GM23338 (cell line): ENCODE measurements around the gene SVIL. TPM values are rescaled to one million over a fixed set of nuclear protein-coding genes. Genes with fewer than 3 reads are reported as not detected.
"Not testable (repeated sequence)": the region's sequence is repeated elsewhere in the genome, so short reads cannot be mapped to it uniquely, and the experiment has no call there.

Experiments
- ATAC-seq: fragments of 200-7000 bp; cut with Tn5 transposase; 3 replicates; pipeline ENCODE4 v1.9.1; 2020
- DNase-seq: peaks from one replicate; pipeline ENCODE4 v3.0.0-alpha.2; 2015; ENCODE audit warnings: low spot score
- H2AFZ ChIP-seq: fragments of 200-600 bp; sonication (generic); 2 replicates; pipeline ENCODE4 v1.8.0; 2016; ENCODE audit warnings: antibody characterized with exemption, mild to moderate bottlenecking, moderate library complexity
- H3F3A ChIP-seq: fragments of 200-600 bp; sonication (generic); replicated peaks from 2 replicates; pipeline ENCODE4 v1.8.0; 2017; ENCODE audit warnings: antibody characterized with exemption, mixed run types, low read depth
- H3K27ac ChIP-seq: fragments of 200-600 bp; sonication (generic); 2 replicates; pipeline ENCODE4 v1.6.1; 2016; ENCODE audit warnings: low read depth
- H3K27me3 ChIP-seq: fragments of 200-600 bp; sonication (generic); 2 replicates; pipeline ENCODE4 v1.8.0; 2016; ENCODE audit warnings: mild to moderate bottlenecking, mixed run types, moderate library complexity; ENCODE audit not compliant: insufficient read depth
- H3K36me3 ChIP-seq: fragments of 200-600 bp; sonication (generic); 2 replicates; pipeline ENCODE4 v1.8.0; 2016; ENCODE audit warnings: mild to moderate bottlenecking; ENCODE audit not compliant: insufficient read depth
- H3K4me1 ChIP-seq: fragments of 200-600 bp; sonication (generic); 2 replicates; pipeline ENCODE4 v1.8.0; 2016; ENCODE audit warnings: mild to moderate bottlenecking, moderate library complexity; ENCODE audit not compliant: insufficient read depth
- H3K4me2 ChIP-seq: fragments of 200-600 bp; sonication (generic); 2 replicates; pipeline ENCODE4 v1.7.1; 2017; ENCODE audit warnings: mixed run types
- H3K4me3 ChIP-seq: fragments of 200-600 bp; sonication (generic); 2 replicates; pipeline ENCODE4 v1.6.1; 2016; ENCODE audit warnings: mixed run types
- H3K79me2 ChIP-seq: fragments of 200-600 bp; sonication (generic); replicated peaks from 2 replicates; pipeline ENCODE4 v1.8.0; 2017; ENCODE audit warnings: mild to moderate bottlenecking; ENCODE audit not compliant: insufficient read depth
- H3K9me2 ChIP-seq: fragments of 200-600 bp; sonication (generic); 2 replicates; pipeline ENCODE4 v1.8.0; 2017; ENCODE audit not compliant: insufficient read depth
- H4K20me1 ChIP-seq: fragments of 200-600 bp; sonication (generic); replicated peaks from 2 replicates; pipeline ENCODE4 v1.8.0; 2017; ENCODE audit warnings: mild to moderate bottlenecking; ENCODE audit not compliant: insufficient read depth
- H3K27ac Mint-ChIP-seq: 2 replicates; pipeline ENCODE4 v1.8.0; 2020; ENCODE audit warnings: inconsistent platforms, mild to moderate bottlenecking, moderate library complexity, mixed read lengths
- H3K27me3 Mint-ChIP-seq: 3 replicates; pipeline ENCODE4 v1.8.0; 2022; ENCODE audit warnings: low read depth, mild to moderate bottlenecking, moderate library complexity, mixed read lengths, inconsistent platforms; ENCODE audit not compliant: insufficient read depth, poor library complexity
- H3K36me3 Mint-ChIP-seq: 3 replicates; pipeline ENCODE4 v1.8.0; 2021; ENCODE audit warnings: low read depth, mild to moderate bottlenecking, inconsistent platforms, moderate library complexity, mixed read lengths
- H3K4me1 Mint-ChIP-seq: 3 replicates; pipeline ENCODE4 v1.8.0; 2020; ENCODE audit warnings: mild to moderate bottlenecking, inconsistent platforms, mixed read lengths
- H3K4me3 Mint-ChIP-seq: 3 replicates; pipeline ENCODE4 v1.8.0; 2021; ENCODE audit warnings: moderate library complexity, mild to moderate bottlenecking, inconsistent platforms, mixed read lengths
- H3K9me3 Mint-ChIP-seq: 3 replicates; pipeline ENCODE4 v1.8.0; 2020; ENCODE audit warnings: moderate library complexity, mild to moderate bottlenecking, inconsistent platforms, mixed read lengths
- CREB1 ChIP-seq: fragments of 250-450 bp; sonication (Bioruptor Pico); IDR thresholded peaks from 2 replicates; pipeline ENCODE4 v1.5.0; 2020; ENCODE audit warnings: low read depth, mild to moderate bottlenecking, moderate library complexity
- EZH2 ChIP-seq: fragments of 200-600 bp; sonication (generic); IDR thresholded peaks from one replicate; pipeline ENCODE4 v1.8.0; 2017; ENCODE audit warnings: antibody characterized with exemption, mild to moderate bottlenecking, low read depth; ENCODE audit not compliant: unreplicated experiment
- EZH2phosphoT487 ChIP-seq: fragments of 200-600 bp; sonication (generic); IDR thresholded peaks from one replicate; pipeline ENCODE4 v1.8.1; 2018; ENCODE audit warnings: antibody characterized with exemption; ENCODE audit not compliant: unreplicated experiment
- JUNB ChIP-seq: IDR thresholded peaks from one replicate; pipeline ENCODE4 v1.6.1; 2016; ENCODE audit warnings: antibody characterized with exemption; ENCODE audit not compliant: unreplicated experiment
- STAT1 ChIP-seq: IDR thresholded peaks from one replicate; pipeline ENCODE4 v1.6.1; 2016; ENCODE audit warnings: antibody characterized with exemption; ENCODE audit not compliant: unreplicated experiment
- ZNF114 ChIP-seq: fragments of 250-450 bp; sonication (Bioruptor Pico); IDR thresholded peaks from 2 replicates; pipeline ENCODE4 v1.5.0; 2020; ENCODE audit warnings: mild to moderate bottlenecking, moderate library complexity
- polyA plus RNA-seq: library from polyadenylated mRNA; unstranded; fragments of >200 nt; fragmentation: Nextera tagmentation; extraction: Ambion mirVana; gene quantifications from 2 replicates; pipeline ENCODE4 v1.2.1, GENCODE V29; 2016
- total RNA-seq: library from RNA; depleted of rRNA; stranded (reverse); fragments of >200 nt; shearing (Covaris generic); gene quantifications from 2 replicates; pipeline ENCODE4 v1.2.3, GENCODE V29; 2014
- TF ChIP-seq, protein P1 (sequence below): IDR thresholded peaks from 2 replicates; pipeline ENCODE4 v1.6.1; 2016; ENCODE audit warnings: antibody characterized with exemption
- TF ChIP-seq, protein P2 (sequence below): IDR thresholded peaks from one replicate; pipeline ENCODE4 v1.6.1; 2018; ENCODE audit warnings: antibody characterized with exemption; ENCODE audit not compliant: unreplicated experiment
- TF ChIP-seq, protein P3 (sequence below), 2 experiments: fragments of 200-600 bp in 1 of 2; sonication (generic) in 1 of 2; conservative IDR thresholded peaks; 2 replicates each; pipeline versions ENCODE4 v1.5.1 to v1.6.1; 2016 to 2017; ENCODE audit warnings: antibody characterized with exemption in 2 of 2, low read depth in 2 of 2, mild to moderate bottlenecking in 2 of 2, moderate library complexity in 1 of 2

The SVIL gene
- total and polyA plus RNA-seq, 2 experiments from 2014 or later, result 8.8 to 34.9 TPM

GRCh38 chr10:29439005-29439404 lies 195.8 kb downstream of the SVIL start:
- H3F3A ChIP-seq, H3K27ac ChIP-seq, DNase-seq, H3K36me3 ChIP-seq, H3K9me2 ChIP-seq, H3K4me1 ChIP-seq, H3K27me3 Mint-ChIP-seq, H3K4me3 Mint-ChIP-seq, H3K4me3 ChIP-seq, H4K20me1 ChIP-seq, ATAC-seq, H3K27ac Mint-ChIP-seq, H2AFZ ChIP-seq, H3K79me2 ChIP-seq, H3K27me3 ChIP-seq, H3K4me2 ChIP-seq: not testable (repeated sequence)
- H3K4me1 Mint-ChIP-seq, result peaks cover 18% of the 10 kb centered on the region; the same call in 2 of the 3 replicates
- peaks cover 41% of the 10 kb centered on the region for H3K9me3 Mint-ChIP-seq
- peaks cover 28% of the 10 kb centered on the region for H3K36me3 Mint-ChIP-seq

- no peak overlapping the region for H3K4me2 ChIP-seq
- H3K4me1 Mint-ChIP-seq, result peaks cover 16% of the 10 kb centered on the region; the same call in 2 of the 3 replicates
- H3K27me3 ChIP-seq, result no peaks in the 10 kb centered on the region
- no peak overlapping the region for H3K4me3 Mint-ChIP-seq
- H3K9me3 Mint-ChIP-seq, result peaks cover 41% of the 10 kb centered on the region
- no peaks in the 10 kb centered on the region for H3F3A ChIP-seq
- DNase-seq (no peak), ATAC-seq (no peak)
- TF ChIP-seq JUNB (no peak), EZH2 (no peak), STAT1 (no peak)
- TF ChIP-seq, protein P1, sequence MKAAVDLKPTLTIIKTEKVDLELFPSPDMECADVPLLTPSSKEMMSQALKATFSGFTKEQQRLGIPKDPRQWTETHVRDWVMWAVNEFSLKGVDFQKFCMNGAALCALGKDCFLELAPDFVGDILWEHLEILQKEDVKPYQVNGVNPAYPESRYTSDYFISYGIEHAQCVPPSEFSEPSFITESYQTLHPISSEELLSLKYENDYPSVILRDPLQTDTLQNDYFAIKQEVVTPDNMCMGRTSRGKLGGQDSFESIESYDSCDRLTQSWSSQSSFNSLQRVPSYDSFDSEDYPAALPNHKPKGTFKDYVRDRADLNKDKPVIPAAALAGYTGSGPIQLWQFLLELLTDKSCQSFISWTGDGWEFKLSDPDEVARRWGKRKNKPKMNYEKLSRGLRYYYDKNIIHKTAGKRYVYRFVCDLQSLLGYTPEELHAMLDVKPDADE, result no peak
- TF ChIP-seq, protein P2, sequence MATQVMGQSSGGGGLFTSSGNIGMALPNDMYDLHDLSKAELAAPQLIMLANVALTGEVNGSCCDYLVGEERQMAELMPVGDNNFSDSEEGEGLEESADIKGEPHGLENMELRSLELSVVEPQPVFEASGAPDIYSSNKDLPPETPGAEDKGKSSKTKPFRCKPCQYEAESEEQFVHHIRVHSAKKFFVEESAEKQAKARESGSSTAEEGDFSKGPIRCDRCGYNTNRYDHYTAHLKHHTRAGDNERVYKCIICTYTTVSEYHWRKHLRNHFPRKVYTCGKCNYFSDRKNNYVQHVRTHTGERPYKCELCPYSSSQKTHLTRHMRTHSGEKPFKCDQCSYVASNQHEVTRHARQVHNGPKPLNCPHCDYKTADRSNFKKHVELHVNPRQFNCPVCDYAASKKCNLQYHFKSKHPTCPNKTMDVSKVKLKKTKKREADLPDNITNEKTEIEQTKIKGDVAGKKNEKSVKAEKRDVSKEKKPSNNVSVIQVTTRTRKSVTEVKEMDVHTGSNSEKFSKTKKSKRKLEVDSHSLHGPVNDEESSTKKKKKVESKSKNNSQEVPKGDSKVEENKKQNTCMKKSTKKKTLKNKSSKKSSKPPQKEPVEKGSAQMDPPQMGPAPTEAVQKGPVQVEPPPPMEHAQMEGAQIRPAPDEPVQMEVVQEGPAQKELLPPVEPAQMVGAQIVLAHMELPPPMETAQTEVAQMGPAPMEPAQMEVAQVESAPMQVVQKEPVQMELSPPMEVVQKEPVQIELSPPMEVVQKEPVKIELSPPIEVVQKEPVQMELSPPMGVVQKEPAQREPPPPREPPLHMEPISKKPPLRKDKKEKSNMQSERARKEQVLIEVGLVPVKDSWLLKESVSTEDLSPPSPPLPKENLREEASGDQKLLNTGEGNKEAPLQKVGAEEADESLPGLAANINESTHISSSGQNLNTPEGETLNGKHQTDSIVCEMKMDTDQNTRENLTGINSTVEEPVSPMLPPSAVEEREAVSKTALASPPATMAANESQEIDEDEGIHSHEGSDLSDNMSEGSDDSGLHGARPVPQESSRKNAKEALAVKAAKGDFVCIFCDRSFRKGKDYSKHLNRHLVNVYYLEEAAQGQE, result no peak
- no peak overlapping the region for H3K27ac Mint-ChIP-seq
- H3K36me3 Mint-ChIP-seq, result peaks cover 26% of the 10 kb centered on the region
- no peak overlapping the region for H3K27ac ChIP-seq
- no peak overlapping the region for H2AFZ ChIP-seq
- peaks cover 4% of the 10 kb centered on the region for H3K27me3 Mint-ChIP-seq
- no peaks in the 10 kb centered on the region for H3K9me2 ChIP-seq
- H3K79me2 ChIP-seq, result no peaks in the 10 kb centered on the region
- H4K20me1 ChIP-seq, result no peaks in the 10 kb centered on the region
- no peaks in the 10 kb centered on the region for H3K36me3 ChIP-seq
- H3K4me3 ChIP-seq, result no peak overlapping the region
- peaks cover 9% of the 10 kb centered on the region; the same call in 1 of the 2 replicates for H3K4me1 ChIP-seq
Observed at GRCh38 chr10:29438271-29438670, 196.5 kb downstream of the SVIL start.

DNA sequence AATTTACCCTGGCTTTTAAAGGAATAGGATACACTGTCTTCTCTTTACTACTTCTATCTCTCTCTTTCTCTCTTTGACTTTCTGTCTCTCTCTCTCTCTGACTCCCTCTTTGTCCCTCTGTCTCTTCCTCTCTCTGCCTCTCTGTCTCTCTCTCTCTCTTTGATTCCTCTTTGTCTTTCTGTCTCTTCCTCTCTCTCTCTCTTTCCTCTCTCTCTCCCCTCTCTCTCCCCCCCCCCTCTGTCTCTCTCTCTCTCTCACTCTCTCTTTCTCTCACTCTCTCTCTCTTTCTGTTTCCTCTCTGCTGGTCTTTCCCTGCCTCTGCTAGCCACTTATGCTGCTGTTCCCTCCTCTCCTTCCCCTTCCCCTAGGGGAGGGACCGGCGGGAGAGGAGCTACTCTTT lies 196.9 kb downstream of the SVIL start:
- no peak overlapping the region for H3K4me2 ChIP-seq
- no peaks in the 10 kb centered on the region for H4K20me1 ChIP-seq
- no peak for DNase-seq
- TF ChIP-seq, protein P1, result no peak
- no peak for TF ChIP-seq CREB1 (CRISPR knock-in tag)
- no peak for TF ChIP-seq ZNF114
- no peak for TF ChIP-seq EZH2phosphoT487
- TF ChIP-seq, protein P3, sequence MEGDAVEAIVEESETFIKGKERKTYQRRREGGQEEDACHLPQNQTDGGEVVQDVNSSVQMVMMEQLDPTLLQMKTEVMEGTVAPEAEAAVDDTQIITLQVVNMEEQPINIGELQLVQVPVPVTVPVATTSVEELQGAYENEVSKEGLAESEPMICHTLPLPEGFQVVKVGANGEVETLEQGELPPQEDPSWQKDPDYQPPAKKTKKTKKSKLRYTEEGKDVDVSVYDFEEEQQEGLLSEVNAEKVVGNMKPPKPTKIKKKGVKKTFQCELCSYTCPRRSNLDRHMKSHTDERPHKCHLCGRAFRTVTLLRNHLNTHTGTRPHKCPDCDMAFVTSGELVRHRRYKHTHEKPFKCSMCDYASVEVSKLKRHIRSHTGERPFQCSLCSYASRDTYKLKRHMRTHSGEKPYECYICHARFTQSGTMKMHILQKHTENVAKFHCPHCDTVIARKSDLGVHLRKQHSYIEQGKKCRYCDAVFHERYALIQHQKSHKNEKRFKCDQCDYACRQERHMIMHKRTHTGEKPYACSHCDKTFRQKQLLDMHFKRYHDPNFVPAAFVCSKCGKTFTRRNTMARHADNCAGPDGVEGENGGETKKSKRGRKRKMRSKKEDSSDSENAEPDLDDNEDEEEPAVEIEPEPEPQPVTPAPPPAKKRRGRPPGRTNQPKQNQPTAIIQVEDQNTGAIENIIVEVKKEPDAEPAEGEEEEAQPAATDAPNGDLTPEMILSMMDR (conservative IDR thresholded peaks at IDR 0.05; ENCODE audit: low read depth in 2 of 2), result no peak

More for the DNA sequence above, 196.9 kb downstream of the SVIL start:
- no peak overlapping the region for H3K27ac Mint-ChIP-seq
- ATAC-seq, result no peak
- H3K4me3 ChIP-seq, result no peak overlapping the region
- H3K9me3 Mint-ChIP-seq, result peaks cover 41% of the 10 kb centered on the region
- no peak overlapping the region for H2AFZ ChIP-seq
- peaks cover 16% of the 10 kb centered on the region; the same call in 2 of the 3 replicates for H3K4me1 Mint-ChIP-seq
- no peaks in the 10 kb centered on the region for H3K27me3 ChIP-seq
- H3K4me3 Mint-ChIP-seq, result no peak overlapping the region
- no peaks in the 10 kb centered on the region for H3K36me3 ChIP-seq
- H3F3A ChIP-seq, result no peaks in the 10 kb centered on the region
- no peaks in the 10 kb centered on the region for H3K79me2 ChIP-seq
- peaks cover 26% of the 10 kb centered on the region for H3K36me3 Mint-ChIP-seq
- no peaks in the 10 kb centered on the region for H3K9me2 ChIP-seq
- H3K27me3 Mint-ChIP-seq, result peaks cover 4% of the 10 kb centered on the region
- H3K4me1 ChIP-seq, result peaks cover 7% of the 10 kb centered on the region; the same call in 1 of the 2 replicates
- H3K27ac ChIP-seq, result no peak overlapping the region
